ENCODE results near the gene SPI1.

Gene SPI1

DNA sequence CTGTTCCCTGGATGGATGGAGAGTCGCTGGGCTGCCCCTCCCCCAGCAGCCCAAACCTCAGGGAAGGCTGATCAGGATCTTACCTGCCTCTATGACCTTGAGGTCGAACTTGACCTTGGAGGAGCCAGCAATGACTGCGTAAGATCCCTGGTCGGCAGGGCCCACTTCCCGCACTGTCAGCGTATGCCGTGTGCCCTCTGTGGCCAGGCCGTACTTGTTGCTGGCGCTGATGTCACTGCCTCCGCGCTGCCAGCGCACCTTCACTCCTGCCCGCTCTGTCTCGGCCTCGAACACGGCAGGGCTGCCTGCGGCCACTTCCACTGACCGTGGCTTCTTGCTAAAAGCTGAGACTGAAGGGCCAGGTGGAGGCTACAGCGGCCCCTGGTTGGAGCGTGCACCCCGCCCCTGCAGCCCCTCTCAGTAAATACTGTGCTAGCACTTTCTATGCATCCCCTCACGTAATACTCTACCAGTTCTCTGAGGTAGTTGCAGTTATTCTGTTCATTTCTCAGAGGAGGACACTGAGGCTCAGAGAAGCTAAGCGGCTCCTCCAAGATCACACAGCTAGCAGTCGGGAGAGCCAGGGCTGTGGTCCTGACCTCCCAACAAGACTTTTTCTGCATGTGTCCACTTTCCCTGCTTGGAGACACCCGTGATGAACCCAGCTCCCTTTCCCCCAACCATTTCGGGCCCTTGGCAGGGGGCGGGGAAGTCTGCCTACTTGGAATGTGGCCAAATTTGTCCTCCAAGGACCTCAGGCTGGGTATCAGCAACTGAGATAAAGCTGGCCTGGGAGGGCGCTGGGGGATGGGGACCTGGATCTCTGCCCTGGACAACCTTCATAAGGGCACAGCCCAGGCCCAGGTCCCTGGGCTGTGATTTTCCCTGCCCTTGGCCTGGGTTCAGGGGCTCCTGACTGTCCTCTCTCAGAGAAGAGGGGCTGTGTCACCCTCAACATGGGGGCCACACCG lies 26.9 kb downstream of the SPI1 start:
- no peak overlapping the region for H3K9ac ChIP-seq (ENCODE audit: low read depth, low read length)
- H3K36me3 ChIP-seq (ENCODE audit: control insufficient read depth, insufficient read depth, low read length) = no peaks in the 10 kb centered on the region
- H3K9me3 ChIP-seq (ENCODE audit: control insufficient read depth, insufficient read depth, low read length) = no peaks in the 10 kb centered on the region
- H3K4me1 ChIP-seq (ENCODE audit: control insufficient read depth, insufficient read depth, low read length) = peaks cover 6% of the 10 kb centered on the region
- no peak overlapping the region for H3K4me3 ChIP-seq (ENCODE audit: low read depth, low read length)
- H3K27me3 ChIP-seq (ENCODE audit: control insufficient read depth, insufficient read depth, low read length) = no peaks in the 10 kb centered on the region

- no peaks in the 10 kb centered on the region for H3K9me3 ChIP-seq (ENCODE audit: control insufficient read depth, insufficient read depth, low read length)
- H3K9ac ChIP-seq (ENCODE audit: low read depth, low read length) = no peak overlapping the region
- peaks cover 6% of the 10 kb centered on the region for H3K4me1 ChIP-seq (ENCODE audit: control insufficient read depth, insufficient read depth, low read length)
- H3K27me3 ChIP-seq (ENCODE audit: control insufficient read depth, insufficient read depth, low read length) = no peaks in the 10 kb centered on the region
- H3K36me3 ChIP-seq (ENCODE audit: control insufficient read depth, insufficient read depth, low read length) = no peaks in the 10 kb centered on the region
- H3K4me3 ChIP-seq (ENCODE audit: low read depth, low read length) = no peak overlapping the region
Measured at GRCh38 chr11:47350315-47350714, 28.0 kb downstream of the SPI1 start.

GRCh38 chr11:47349521-47350095 lies 28.7 kb downstream of the SPI1 start:
- peaks cover 6% of the 10 kb centered on the region for H3K4me1 ChIP-seq (ENCODE audit: control insufficient read depth, insufficient read depth, low read length)
- no peaks in the 10 kb centered on the region for H3K36me3 ChIP-seq (ENCODE audit: control insufficient read depth, insufficient read depth, low read length)
- no peak overlapping the region for H3K9ac ChIP-seq (ENCODE audit: low read depth, low read length)
- H3K4me3 ChIP-seq (ENCODE audit: low read depth, low read length) = no peak overlapping the region
- no peaks in the 10 kb centered on the region for H3K27me3 ChIP-seq (ENCODE audit: control insufficient read depth, insufficient read depth, low read length)
- H3K9me3 ChIP-seq (ENCODE audit: control insufficient read depth, insufficient read depth, low read length) = no peaks in the 10 kb centered on the region

- Histone ChIP-seq H3K9ac (ENCODE audit: low read depth, low read length) (no peak overlapping the region), H3K27me3 (ENCODE audit: control insufficient read depth, insufficient read depth, low read length) (no peaks in the 10 kb centered on the region), H3K4me1 (ENCODE audit: control insufficient read depth, insufficient read depth, low read length) (peaks cover 3% of the 10 kb centered on the region), H3K9me3 (ENCODE audit: control insufficient read depth, insufficient read depth, low read length) (no peaks in the 10 kb centered on the region), H3K4me3 (ENCODE audit: low read depth, low read length) (no peak overlapping the region), H3K36me3 (ENCODE audit: control insufficient read depth, insufficient read depth, low read length) (no peaks in the 10 kb centered on the region)
Measured at GRCh38 chr11:47348859-47349258, 29.5 kb downstream of the SPI1 start.

DNA sequence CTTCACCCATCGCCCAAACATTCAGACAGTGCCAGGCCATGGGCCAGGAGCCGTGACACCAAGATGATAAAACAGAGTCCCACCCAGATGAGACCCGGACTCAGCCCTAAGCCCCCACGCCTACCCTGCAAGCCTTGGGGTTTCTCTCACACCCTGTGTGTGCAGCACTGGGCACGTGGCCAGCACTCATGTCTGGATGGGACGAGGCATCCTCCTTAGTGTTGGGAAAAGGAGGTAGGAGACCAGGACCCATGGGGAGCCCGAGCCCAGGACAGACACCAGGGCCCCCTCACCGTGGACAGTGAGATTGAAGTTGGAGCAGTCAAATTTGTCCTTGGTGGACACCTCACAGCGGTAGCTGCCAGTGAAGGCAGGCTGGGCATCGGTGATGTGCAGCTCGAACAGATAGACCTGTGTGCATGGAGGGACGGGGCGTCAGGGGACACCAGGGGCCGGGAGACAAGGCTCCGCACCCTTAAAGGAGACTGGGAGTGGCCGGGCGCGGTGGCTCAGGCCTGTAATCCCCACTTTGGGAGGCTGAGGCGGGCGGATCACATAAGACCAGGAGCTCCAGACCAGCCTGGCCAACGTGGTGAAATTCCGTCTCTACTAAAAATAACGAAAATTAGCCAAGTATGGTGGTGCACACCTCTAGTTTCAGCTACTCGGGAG lies 30.1 kb downstream of the SPI1 start:
- Histone ChIP-seq H3K36me3 (ENCODE audit: control insufficient read depth, insufficient read depth, low read length) (no peaks in the 10 kb centered on the region), H3K4me1 (ENCODE audit: control insufficient read depth, insufficient read depth, low read length) (peaks cover 3% of the 10 kb centered on the region), H3K9ac (ENCODE audit: low read depth, low read length) (no peak overlapping the region), H3K4me3 (ENCODE audit: low read depth, low read length) (no peak overlapping the region), H3K9me3 (ENCODE audit: control insufficient read depth, insufficient read depth, low read length) (no peaks in the 10 kb centered on the region), H3K27me3 (ENCODE audit: control insufficient read depth, insufficient read depth, low read length) (no peaks in the 10 kb centered on the region)

DNA sequence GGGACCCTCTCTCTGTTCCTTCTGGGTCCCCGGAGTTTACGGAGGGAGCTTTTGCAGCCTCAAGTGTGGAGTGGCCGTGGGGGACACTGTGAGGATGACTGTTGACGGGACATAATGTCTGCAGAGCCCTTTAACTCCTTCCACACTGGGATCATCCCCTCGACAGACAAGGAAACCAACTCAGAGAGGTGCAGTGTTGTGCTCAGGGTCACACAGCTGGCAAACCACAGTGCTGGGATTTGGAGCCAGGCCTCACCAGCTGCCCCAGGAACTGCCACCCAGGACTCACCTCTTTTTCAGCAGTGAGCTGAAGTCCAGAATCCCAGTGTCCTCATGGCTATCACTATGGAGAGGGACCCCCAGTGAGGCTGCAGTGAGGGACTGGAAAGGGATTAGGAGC lies 31.2 kb downstream of the SPI1 start:
- no peaks in the 10 kb centered on the region for H3K36me3 ChIP-seq (ENCODE audit: control insufficient read depth, insufficient read depth, low read length)
- H3K9me3 ChIP-seq (ENCODE audit: control insufficient read depth, insufficient read depth, low read length) = no peaks in the 10 kb centered on the region
- no peak overlapping the region for H3K9ac ChIP-seq (ENCODE audit: low read depth, low read length)
- H3K4me1 ChIP-seq (ENCODE audit: control insufficient read depth, insufficient read depth, low read length) = peaks cover 3% of the 10 kb centered on the region
- H3K27me3 ChIP-seq (ENCODE audit: control insufficient read depth, insufficient read depth, low read length) = no peaks in the 10 kb centered on the region
- no peak overlapping the region for H3K4me3 ChIP-seq (ENCODE audit: low read depth, low read length)

DNA sequence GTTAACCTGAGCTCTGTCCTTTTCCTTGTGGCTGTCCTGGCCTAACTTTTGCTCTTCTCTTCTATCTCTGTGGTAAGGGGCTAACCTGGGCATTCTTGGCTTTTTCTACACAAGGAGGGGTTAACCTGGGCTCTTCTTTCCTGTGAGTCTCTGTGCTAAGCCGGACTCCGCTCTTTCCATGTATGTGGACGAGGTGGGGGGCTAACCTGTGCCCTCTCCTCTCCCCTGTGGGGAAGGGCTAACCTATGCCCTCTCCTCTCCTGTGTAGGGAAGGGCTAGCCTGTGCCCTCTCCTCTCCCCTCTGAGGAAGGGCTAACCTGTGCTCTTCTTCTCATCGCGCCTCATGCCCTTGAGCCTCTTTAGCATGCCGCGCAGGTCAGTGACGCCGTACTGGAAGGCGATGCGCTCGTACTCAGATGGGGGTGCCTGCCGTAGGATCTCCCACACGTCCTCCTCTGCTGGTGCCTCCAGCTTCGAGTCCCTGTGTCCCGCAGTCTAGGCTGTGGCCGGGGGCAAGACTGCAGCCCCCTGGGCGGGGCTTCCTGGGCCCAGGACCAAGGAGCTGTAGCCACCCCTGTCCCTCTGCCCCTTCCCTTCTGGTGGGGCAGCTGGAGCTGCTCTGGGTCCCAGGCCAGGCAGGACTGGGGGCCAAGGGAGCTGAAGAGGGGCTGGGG lies 32.3 kb downstream of the SPI1 start:
- Histone ChIP-seq H3K4me1 (ENCODE audit: control insufficient read depth, insufficient read depth, low read length) (peaks cover 3% of the 10 kb centered on the region), H3K27me3 (ENCODE audit: control insufficient read depth, insufficient read depth, low read length) (no peaks in the 10 kb centered on the region), H3K9ac (ENCODE audit: low read depth, low read length) (no peak overlapping the region), H3K9me3 (ENCODE audit: control insufficient read depth, insufficient read depth, low read length) (no peaks in the 10 kb centered on the region), H3K4me3 (ENCODE audit: low read depth, low read length) (no peak overlapping the region), H3K36me3 (ENCODE audit: control insufficient read depth, insufficient read depth, low read length) (no peaks in the 10 kb centered on the region)

DNA sequence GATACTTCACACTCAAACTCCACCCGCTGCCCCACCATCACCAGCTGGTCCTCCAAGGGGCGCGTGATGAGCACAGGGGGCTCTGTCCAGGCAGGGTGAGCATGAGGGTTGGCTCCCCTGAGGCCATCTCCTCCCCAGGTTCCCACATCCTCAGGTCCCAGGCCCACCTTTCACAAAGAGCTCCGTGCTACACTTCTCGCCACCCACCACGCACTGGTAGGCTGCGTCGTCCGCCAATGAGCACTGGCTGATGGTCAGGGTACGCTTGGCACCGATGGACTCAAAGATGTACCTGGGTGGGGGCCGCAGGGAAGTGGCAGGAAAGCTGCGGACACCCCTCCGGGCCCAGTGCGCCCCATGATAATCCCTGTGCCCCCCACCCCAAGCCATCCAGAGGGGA lies 35.5 kb downstream of the SPI1 start:
- Histone ChIP-seq H3K36me3 (ENCODE audit: control insufficient read depth, insufficient read depth, low read length) (no peaks in the 10 kb centered on the region), H3K4me3 (ENCODE audit: low read depth, low read length) (no peak overlapping the region), H3K4me1 (ENCODE audit: control insufficient read depth, insufficient read depth, low read length) (no peaks in the 10 kb centered on the region), H3K27me3 (ENCODE audit: control insufficient read depth, insufficient read depth, low read length) (no peaks in the 10 kb centered on the region), H3K9ac (ENCODE audit: low read depth, low read length) (no peak overlapping the region), H3K9me3 (ENCODE audit: control insufficient read depth, insufficient read depth, low read length) (no peaks in the 10 kb centered on the region)

DNA sequence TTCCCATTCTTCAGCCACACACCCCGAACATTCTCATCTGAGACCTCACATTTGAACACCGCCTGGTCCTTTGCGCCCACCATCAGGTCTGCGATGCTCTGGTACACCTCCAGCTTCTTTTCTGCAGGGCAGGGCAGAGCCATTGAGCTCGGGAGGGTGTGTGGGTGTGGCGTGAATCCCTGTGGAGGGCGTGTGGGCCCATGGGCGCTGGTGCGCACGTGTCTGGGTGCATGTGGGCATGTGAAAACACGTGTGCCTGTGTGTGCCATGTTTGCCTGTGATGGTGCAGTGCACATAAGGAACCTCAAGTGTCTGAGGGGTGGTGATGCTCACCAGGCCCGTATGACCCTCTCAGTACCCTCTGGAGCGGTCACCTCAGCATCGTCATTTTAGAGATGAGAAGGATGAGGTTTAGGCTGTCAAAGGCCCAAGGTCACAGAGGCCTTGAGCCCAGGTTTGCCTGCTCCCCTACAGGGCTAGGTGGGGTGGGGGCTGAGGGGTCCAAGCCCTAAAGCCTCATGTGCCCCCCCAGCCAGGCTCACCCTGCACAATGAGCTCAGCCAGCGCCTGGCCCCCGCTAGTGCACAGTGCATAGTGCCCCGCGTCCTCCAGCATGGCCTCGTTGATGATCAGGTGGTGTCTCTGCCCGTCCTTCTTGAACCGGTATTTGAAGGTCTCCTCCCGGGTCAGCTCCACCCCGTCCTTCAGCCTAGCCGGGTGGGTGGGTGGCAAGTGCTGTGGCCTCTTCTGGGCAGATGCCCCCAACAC lies 36.1 kb downstream of the SPI1 start:
- H3K4me3 ChIP-seq (ENCODE audit: low read depth, low read length) = no peak overlapping the region
- no peaks in the 10 kb centered on the region for H3K27me3 ChIP-seq (ENCODE audit: control insufficient read depth, insufficient read depth, low read length)
- no peaks in the 10 kb centered on the region for H3K4me1 ChIP-seq (ENCODE audit: control insufficient read depth, insufficient read depth, low read length)
- H3K9ac ChIP-seq (ENCODE audit: low read depth, low read length) = no peak overlapping the region
- no peaks in the 10 kb centered on the region for H3K9me3 ChIP-seq (ENCODE audit: control insufficient read depth, insufficient read depth, low read length)
- no peaks in the 10 kb centered on the region for H3K36me3 ChIP-seq (ENCODE audit: control insufficient read depth, insufficient read depth, low read length)

- no peaks in the 10 kb centered on the region for H3K4me1 ChIP-seq (ENCODE audit: control insufficient read depth, insufficient read depth, low read length)
- no peak overlapping the region for H3K4me3 ChIP-seq (ENCODE audit: low read depth, low read length)
- no peaks in the 10 kb centered on the region for H3K9me3 ChIP-seq (ENCODE audit: control insufficient read depth, insufficient read depth, low read length)
- H3K36me3 ChIP-seq (ENCODE audit: control insufficient read depth, insufficient read depth, low read length) = no peaks in the 10 kb centered on the region
- no peaks in the 10 kb centered on the region for H3K27me3 ChIP-seq (ENCODE audit: control insufficient read depth, insufficient read depth, low read length)
- H3K9ac ChIP-seq (ENCODE audit: low read depth, low read length) = no peak overlapping the region
Measured at GRCh38 chr11:47340980-47341775, 37.2 kb downstream of the SPI1 start.
